Choroid plexus epithelial cell (primary cell): ENCODE results near the gene FAM200B.

Experiments
- DNase-seq: peaks from one replicate; pipeline ENCODE4 v3.0.0-alpha.2; 2010; ENCODE audit warnings: low read depth
- H3K4me3 ChIP-seq: 2 replicates; pipeline ENCODE4 v1.5.1; 2011; ENCODE audit warnings: low read depth, mild to moderate bottlenecking, control low read depth, low read length, moderate library complexity
- TF ChIP-seq, protein P1 (sequence below): conservative IDR thresholded peaks from 2 replicates; pipeline ENCODE4 v1.5.1; 2011; ENCODE audit warnings: low read depth, mild to moderate bottlenecking, control low read depth, inconsistent platforms, low read length, moderate library complexity

FAM200B gene

DNA sequence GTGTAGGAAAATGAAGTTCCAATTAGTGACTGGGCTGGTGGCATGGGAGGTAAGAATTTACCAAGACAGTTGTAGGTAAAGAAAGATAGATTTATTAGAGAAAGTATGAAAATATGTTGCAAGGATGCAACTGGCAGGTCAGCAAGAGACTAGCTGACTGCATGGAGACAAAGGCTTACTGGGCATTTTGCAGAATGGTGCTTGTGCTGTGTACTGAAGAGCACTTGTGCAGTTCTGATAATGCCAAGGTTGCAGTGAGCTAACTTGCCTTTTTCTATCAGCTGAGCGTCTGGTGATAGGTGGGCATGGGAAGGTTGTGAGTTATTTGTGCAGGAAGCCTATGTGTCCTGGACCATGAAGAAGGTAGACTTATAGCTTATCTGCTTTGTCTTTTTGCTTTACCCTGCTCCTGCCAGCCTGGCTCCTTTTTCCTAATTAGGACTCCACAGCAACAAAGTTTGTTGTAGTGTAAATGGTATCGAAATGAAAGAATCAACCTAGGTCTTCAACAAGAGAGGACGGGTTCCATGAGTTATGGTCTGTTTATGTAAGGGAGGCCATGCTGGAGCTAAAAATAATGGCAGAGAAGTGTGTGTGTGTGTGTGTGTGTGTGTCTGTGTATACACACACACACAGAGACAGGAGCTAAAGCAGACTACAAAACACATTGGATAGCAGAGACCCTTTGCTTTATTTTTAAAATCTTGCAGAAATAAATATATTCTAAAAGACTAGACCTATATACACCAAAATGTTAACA, 36.2 kb downstream of the FAM200B start:
- H3K4me3 ChIP-seq: no peak overlapping the region
- TF ChIP-seq, protein P1, sequence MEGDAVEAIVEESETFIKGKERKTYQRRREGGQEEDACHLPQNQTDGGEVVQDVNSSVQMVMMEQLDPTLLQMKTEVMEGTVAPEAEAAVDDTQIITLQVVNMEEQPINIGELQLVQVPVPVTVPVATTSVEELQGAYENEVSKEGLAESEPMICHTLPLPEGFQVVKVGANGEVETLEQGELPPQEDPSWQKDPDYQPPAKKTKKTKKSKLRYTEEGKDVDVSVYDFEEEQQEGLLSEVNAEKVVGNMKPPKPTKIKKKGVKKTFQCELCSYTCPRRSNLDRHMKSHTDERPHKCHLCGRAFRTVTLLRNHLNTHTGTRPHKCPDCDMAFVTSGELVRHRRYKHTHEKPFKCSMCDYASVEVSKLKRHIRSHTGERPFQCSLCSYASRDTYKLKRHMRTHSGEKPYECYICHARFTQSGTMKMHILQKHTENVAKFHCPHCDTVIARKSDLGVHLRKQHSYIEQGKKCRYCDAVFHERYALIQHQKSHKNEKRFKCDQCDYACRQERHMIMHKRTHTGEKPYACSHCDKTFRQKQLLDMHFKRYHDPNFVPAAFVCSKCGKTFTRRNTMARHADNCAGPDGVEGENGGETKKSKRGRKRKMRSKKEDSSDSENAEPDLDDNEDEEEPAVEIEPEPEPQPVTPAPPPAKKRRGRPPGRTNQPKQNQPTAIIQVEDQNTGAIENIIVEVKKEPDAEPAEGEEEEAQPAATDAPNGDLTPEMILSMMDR: no peak
- DNase-seq: no peak

DNA sequence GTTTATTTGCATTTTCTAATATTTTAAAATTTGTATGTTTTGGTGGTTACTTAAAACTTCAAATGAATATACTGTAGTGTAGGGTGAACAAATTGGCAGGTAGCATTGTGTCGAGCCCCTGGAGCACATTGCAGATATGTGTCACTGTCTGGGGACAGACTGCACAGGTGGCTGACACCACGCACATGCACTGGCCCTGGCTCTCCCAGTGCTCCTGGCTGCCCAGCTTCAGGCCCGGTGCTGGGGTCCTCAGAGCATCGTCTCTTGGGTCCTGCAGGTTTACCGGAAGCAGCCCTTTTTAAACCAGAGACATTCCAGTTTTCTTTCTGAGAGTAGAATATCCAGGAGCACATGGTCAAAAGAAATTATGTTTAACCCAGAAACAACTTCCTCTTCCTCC, 36.8 kb downstream of the FAM200B start:
- no peak overlapping the region for H3K4me3 ChIP-seq
- TF ChIP-seq, protein P1: no peak
- DNase-seq: no peak

DNA sequence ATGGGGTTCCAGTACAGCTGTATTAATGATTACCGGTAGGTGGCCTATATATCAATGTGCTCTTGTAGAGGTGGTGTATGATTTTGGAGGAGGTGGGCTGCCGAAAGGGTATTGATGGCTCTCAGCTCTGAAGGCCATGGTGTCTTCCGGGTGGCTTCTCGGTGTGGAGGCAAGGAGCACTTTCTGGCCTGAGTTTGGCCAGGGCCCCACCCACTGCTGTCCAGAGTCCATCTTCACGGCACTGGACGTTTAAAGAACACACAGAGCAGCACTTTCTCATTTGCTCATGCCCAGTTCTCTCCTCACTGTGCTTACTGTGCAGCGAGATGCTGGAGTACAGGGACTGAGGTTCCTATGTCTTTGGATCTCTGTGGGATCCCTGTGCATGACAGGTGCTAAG, 37.3 kb downstream of the FAM200B start:
- H3K4me3 ChIP-seq: no peak overlapping the region
- DNase-seq: no peak
- TF ChIP-seq, protein P1: peak; percentile 4

DNA sequence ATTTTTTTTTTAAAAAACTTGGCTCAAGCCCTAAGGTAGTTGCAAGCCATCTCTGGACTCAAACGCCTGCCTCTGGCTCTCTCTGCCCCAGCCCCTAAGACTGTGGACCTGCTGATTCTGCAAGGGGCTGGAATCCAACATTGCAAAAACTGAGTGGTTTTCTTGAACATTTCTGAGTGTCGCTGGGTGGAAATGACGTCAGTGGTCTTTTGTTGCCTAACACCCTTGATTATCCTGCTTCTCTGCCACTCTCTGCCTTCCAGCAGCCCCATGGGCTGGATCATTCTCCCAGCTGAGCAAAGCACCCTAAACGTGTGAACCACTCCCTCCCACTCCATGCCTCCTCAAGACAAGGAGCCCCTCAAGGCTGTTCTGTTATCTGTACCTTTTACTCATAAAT, 37.9 kb downstream of the FAM200B start:
- TF ChIP-seq, protein P1: no peak
- H3K4me3 ChIP-seq: no peak overlapping the region

DNA sequence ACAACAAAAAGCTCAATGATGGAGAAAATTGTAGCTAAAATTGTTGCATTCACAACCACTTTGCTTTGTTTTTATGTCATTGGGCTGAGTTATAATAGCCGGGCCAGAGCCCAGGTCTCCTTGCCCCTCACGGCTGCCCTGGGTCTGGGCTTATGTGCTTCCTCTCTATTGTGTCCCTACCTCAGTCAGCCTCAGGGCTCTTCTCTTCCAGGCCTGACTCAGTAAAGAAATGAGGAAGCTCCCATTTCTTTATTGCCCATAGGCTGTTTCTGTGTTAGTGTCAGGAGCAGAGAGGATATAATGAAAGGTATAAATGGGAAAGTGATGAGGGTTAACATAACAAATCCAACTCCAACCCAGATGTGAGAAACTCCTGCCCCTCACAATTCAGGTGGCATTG, 39.2 kb downstream of the FAM200B start:
- TF ChIP-seq, protein P1: no peak

More for the DNA sequence above, 37.9 kb downstream of the FAM200B start:
- DNase-seq: peak; percentile 60

DNA sequence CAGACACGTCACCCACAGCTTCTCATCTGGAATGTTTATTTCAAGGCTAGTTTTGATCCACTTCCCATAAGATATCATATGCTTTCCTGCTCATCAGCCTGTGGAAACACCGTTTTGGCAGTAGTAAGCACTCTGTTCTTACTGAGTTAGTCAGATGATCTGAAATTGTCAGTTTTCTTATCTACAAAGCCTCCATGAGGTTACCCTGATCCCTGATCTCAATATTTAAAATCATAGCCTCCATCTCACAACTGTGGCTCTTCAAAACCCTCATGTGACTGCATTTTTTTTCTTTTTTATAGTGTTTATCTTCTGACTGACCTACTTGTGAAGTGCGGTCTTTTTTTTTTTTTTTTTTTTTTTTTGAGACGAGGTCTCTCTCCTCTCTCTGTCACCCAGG, 44.0 kb downstream of the FAM200B start:
- H3K4me3 ChIP-seq: no peak overlapping the region
- TF ChIP-seq, protein P1: no peak
- peak; percentile 68 for DNase-seq

More for the DNA sequence above, 39.2 kb downstream of the FAM200B start:
- no peak for DNase-seq
- no peak overlapping the region for H3K4me3 ChIP-seq
